GM23338 (cell line): ENCODE measurements around the gene ESPN. TPM values are rescaled to one million over a fixed set of nuclear protein-coding genes. Genes with fewer than 3 reads are reported as not detected.
"Not testable (repeated sequence)": the region's sequence is repeated elsewhere in the genome, so short reads cannot be mapped to it uniquely, and the experiment has no call there.

Experiments
- ATAC-seq: fragments of 200-7000 bp; cut with Tn5 transposase; 3 replicates; pipeline ENCODE4 v1.9.1; 2020
- DNase-seq: peaks from one replicate; pipeline ENCODE4 v3.0.0-alpha.2; 2015; ENCODE audit warnings: low spot score
- H2AFZ ChIP-seq: fragments of 200-600 bp; sonication (generic); 2 replicates; pipeline ENCODE4 v1.8.0; 2016; ENCODE audit warnings: antibody characterized with exemption, mild to moderate bottlenecking, moderate library complexity
- H3F3A ChIP-seq: fragments of 200-600 bp; sonication (generic); replicated peaks from 2 replicates; pipeline ENCODE4 v1.8.0; 2017; ENCODE audit warnings: antibody characterized with exemption, mixed run types, low read depth
- H3K27ac ChIP-seq: fragments of 200-600 bp; sonication (generic); 2 replicates; pipeline ENCODE4 v1.6.1; 2016; ENCODE audit warnings: low read depth
- H3K27me3 ChIP-seq: fragments of 200-600 bp; sonication (generic); 2 replicates; pipeline ENCODE4 v1.8.0; 2016; ENCODE audit warnings: mild to moderate bottlenecking, mixed run types, moderate library complexity; ENCODE audit not compliant: insufficient read depth
- H3K36me3 ChIP-seq: fragments of 200-600 bp; sonication (generic); 2 replicates; pipeline ENCODE4 v1.8.0; 2016; ENCODE audit warnings: mild to moderate bottlenecking; ENCODE audit not compliant: insufficient read depth
- H3K4me1 ChIP-seq: fragments of 200-600 bp; sonication (generic); 2 replicates; pipeline ENCODE4 v1.8.0; 2016; ENCODE audit warnings: mild to moderate bottlenecking, moderate library complexity; ENCODE audit not compliant: insufficient read depth
- H3K4me2 ChIP-seq: fragments of 200-600 bp; sonication (generic); 2 replicates; pipeline ENCODE4 v1.7.1; 2017; ENCODE audit warnings: mixed run types
- H3K4me3 ChIP-seq: fragments of 200-600 bp; sonication (generic); 2 replicates; pipeline ENCODE4 v1.6.1; 2016; ENCODE audit warnings: mixed run types
- H3K79me2 ChIP-seq: fragments of 200-600 bp; sonication (generic); replicated peaks from 2 replicates; pipeline ENCODE4 v1.8.0; 2017; ENCODE audit warnings: mild to moderate bottlenecking; ENCODE audit not compliant: insufficient read depth
- H3K9me2 ChIP-seq: fragments of 200-600 bp; sonication (generic); 2 replicates; pipeline ENCODE4 v1.8.0; 2017; ENCODE audit not compliant: insufficient read depth
- H4K20me1 ChIP-seq: fragments of 200-600 bp; sonication (generic); replicated peaks from 2 replicates; pipeline ENCODE4 v1.8.0; 2017; ENCODE audit warnings: mild to moderate bottlenecking; ENCODE audit not compliant: insufficient read depth
- H3K27ac Mint-ChIP-seq: 2 replicates; pipeline ENCODE4 v1.8.0; 2020; ENCODE audit warnings: inconsistent platforms, mild to moderate bottlenecking, moderate library complexity, mixed read lengths
- H3K27me3 Mint-ChIP-seq: 3 replicates; pipeline ENCODE4 v1.8.0; 2022; ENCODE audit warnings: low read depth, mild to moderate bottlenecking, moderate library complexity, mixed read lengths, inconsistent platforms; ENCODE audit not compliant: insufficient read depth, poor library complexity
- H3K36me3 Mint-ChIP-seq: 3 replicates; pipeline ENCODE4 v1.8.0; 2021; ENCODE audit warnings: low read depth, mild to moderate bottlenecking, inconsistent platforms, moderate library complexity, mixed read lengths
- H3K4me1 Mint-ChIP-seq: 3 replicates; pipeline ENCODE4 v1.8.0; 2020; ENCODE audit warnings: mild to moderate bottlenecking, inconsistent platforms, mixed read lengths
- H3K4me3 Mint-ChIP-seq: 3 replicates; pipeline ENCODE4 v1.8.0; 2021; ENCODE audit warnings: moderate library complexity, mild to moderate bottlenecking, inconsistent platforms, mixed read lengths
- H3K9me3 Mint-ChIP-seq: 3 replicates; pipeline ENCODE4 v1.8.0; 2020; ENCODE audit warnings: moderate library complexity, mild to moderate bottlenecking, inconsistent platforms, mixed read lengths
- CREB1 ChIP-seq: fragments of 250-450 bp; sonication (Bioruptor Pico); IDR thresholded peaks from 2 replicates; pipeline ENCODE4 v1.5.0; 2020; ENCODE audit warnings: low read depth, mild to moderate bottlenecking, moderate library complexity
- ETS1 ChIP-seq: IDR thresholded peaks from 2 replicates; pipeline ENCODE4 v1.6.1; 2016; ENCODE audit warnings: antibody characterized with exemption
- NANOG ChIP-seq: IDR thresholded peaks from 2 replicates; pipeline ENCODE4 v1.6.1; 2016; ENCODE audit warnings: antibody characterized with exemption, borderline replicate concordance
- POLR2AphosphoS5 ChIP-seq: IDR thresholded peaks from 2 replicates; pipeline ENCODE4 v1.6.1; 2016; ENCODE audit warnings: antibody characterized with exemption, low read depth
- REST ChIP-seq: IDR thresholded peaks from one replicate; pipeline ENCODE4 v1.6.1; 2018; ENCODE audit warnings: antibody characterized with exemption; ENCODE audit not compliant: unreplicated experiment
- STAT1 ChIP-seq: IDR thresholded peaks from one replicate; pipeline ENCODE4 v1.6.1; 2016; ENCODE audit warnings: antibody characterized with exemption; ENCODE audit not compliant: unreplicated experiment
- ZNF462 ChIP-seq: fragments of 250-450 bp; sonication (Bioruptor Pico); IDR thresholded peaks from 2 replicates; pipeline ENCODE4 v1.5.0; 2020; ENCODE audit warnings: mild to moderate bottlenecking, moderate library complexity
- polyA plus RNA-seq: library from polyadenylated mRNA; unstranded; fragments of >200 nt; fragmentation: Nextera tagmentation; extraction: Ambion mirVana; gene quantifications from 2 replicates; pipeline ENCODE4 v1.2.1, GENCODE V29; 2016
- total RNA-seq: library from RNA; depleted of rRNA; stranded (reverse); fragments of >200 nt; shearing (Covaris generic); gene quantifications from 2 replicates; pipeline ENCODE4 v1.2.3, GENCODE V29; 2014

The ESPN gene
- total and polyA plus RNA-seq, 2 experiments from 2014 or later = 12.2 to 13.6 TPM

GRCh38 chr1:6450005-6450450 lies 25.5 kb downstream of the ESPN start (continued):
- TF ChIP-seq ZNF462 (CRISPR knock-in tag) = no peak
- TF ChIP-seq POLR2AphosphoS5 = no peak
- TF ChIP-seq STAT1 = no peak
- TF ChIP-seq ETS1 = no peak
- TF ChIP-seq NANOG = no peak
- no peak for TF ChIP-seq CREB1 (CRISPR knock-in tag)
- no peak for TF ChIP-seq REST

- not testable (repeated sequence) for H3K36me3 ChIP-seq, H3F3A ChIP-seq, H3K4me1 ChIP-seq, H3K9me2 ChIP-seq, H3K4me3 ChIP-seq, H3K4me3 Mint-ChIP-seq, H3K36me3 Mint-ChIP-seq, H2AFZ ChIP-seq, H3K27ac Mint-ChIP-seq, H3K27ac ChIP-seq, DNase-seq, H4K20me1 ChIP-seq, H3K9me3 Mint-ChIP-seq, H3K79me2 ChIP-seq, ATAC-seq, H3K4me2 ChIP-seq
- Mint-ChIP-seq H3K4me1 (peaks cover 31% of the 10 kb centered on the region), H3K27me3 (peaks cover 34% of the 10 kb centered on the region)
- H3K27me3 ChIP-seq = peaks cover 24% of the 10 kb centered on the region
These were observed 25.9 kb downstream of the ESPN start for GRCh38 chr1:6450486-6450885.
